HCT116 (cell line): ENCODE data around the gene SLC2A1.

Source experiments
- ATF3 ChIP-seq: IDR thresholded peaks from 2 replicates; pipeline ENCODE4 v1.6.1; 2012
- CEBPB ChIP-seq: IDR thresholded peaks from 2 replicates; pipeline ENCODE4 v1.6.1; 2012; ENCODE audit warnings: low read depth
- CTCF ChIP-seq, 3 experiments: fragments of 200-600 bp in 1 of 3; sonication (generic) in 1 of 3; IDR thresholded peaks in 2 of 3; conservative IDR thresholded peaks in 1 of 3; 2 replicates each; pipeline ENCODE4 v1.5.1; 2012 to 2017; ENCODE audit warnings: low read depth in 2 of 3, low read length in 2 of 3, antibody characterized with exemption in 1 of 3, borderline replicate concordance in 1 of 3, control low read depth in 1 of 3, mild to moderate bottlenecking in 1 of 3, mixed read lengths in 1 of 3, mixed run types in 1 of 3, moderate library complexity in 1 of 3; ENCODE audit not compliant: insufficient read depth in 1 of 3
- EGR1 ChIP-seq: IDR thresholded peaks from 2 replicates; pipeline ENCODE4 v1.6.1; 2012; ENCODE audit warnings: low read depth
- EZH2 ChIP-seq: fragments of 200-600 bp; sonication (generic); IDR thresholded peaks from 2 replicates; pipeline ENCODE4 v1.6.1; 2017; ENCODE audit warnings: antibody characterized with exemption, mixed run types
- EZH2phosphoT487 ChIP-seq: fragments of 200-600 bp; IDR thresholded peaks from 2 replicates; pipeline ENCODE4 v1.6.1; 2018; ENCODE audit warnings: antibody characterized with exemption, borderline replicate concordance
- POLR2A ChIP-seq: IDR thresholded peaks from 2 replicates; pipeline ENCODE4 v1.7.0; 2011; ENCODE audit warnings: borderline replicate concordance; ENCODE audit not compliant: insufficient read depth, insufficient read length; ENCODE audit errors: extremely low read depth
- POLR2AphosphoS5 ChIP-seq: IDR thresholded peaks from 2 replicates; pipeline ENCODE4 v1.6.1; 2011; ENCODE audit warnings: mild to moderate bottlenecking, low read depth, low read length, moderate library complexity
- RAD21 ChIP-seq: IDR thresholded peaks from 2 replicates; pipeline ENCODE4 v1.6.1; 2012; ENCODE audit warnings: low read depth, mild to moderate bottlenecking
- REST ChIP-seq: IDR thresholded peaks from 2 replicates; pipeline ENCODE4 v1.6.1; 2012; ENCODE audit warnings: low read depth
- SIN3A ChIP-seq: IDR thresholded peaks from 2 replicates; pipeline ENCODE4 v1.6.1; 2012; ENCODE audit warnings: low read depth
- ZNF274 ChIP-seq: fragments of 200-500 bp; sonication (Bioruptor generic); IDR thresholded peaks from 2 replicates; pipeline ENCODE4 v1.6.1; 2014; ENCODE audit warnings: mild to moderate bottlenecking, low read depth, low read length, inconsistent platforms

- TF ChIP-seq POLR2A, result no peak
- no peak for TF ChIP-seq REST
- 0 out of 2 replicates have a peak, but pooled peaks have one; percentile 7 for TF ChIP-seq POLR2AphosphoS5
- no peak for TF ChIP-seq EZH2phosphoT487
- no peak for TF ChIP-seq RAD21
- no peak for TF ChIP-seq ZNF274
- TF ChIP-seq EGR1, result no peak
- no peak for TF ChIP-seq CTCF (IDR thresholded peaks at IDR 0.05 in 2 of 3, conservative IDR thresholded peaks at IDR 0.05 in 1 of 3; ENCODE audit: borderline replicate concordance in 1 of 3, insufficient read depth in 1 of 3, low read depth in 2 of 3, low read length in 2 of 3)
- no peak for TF ChIP-seq EZH2
- no peak for TF ChIP-seq SIN3A
- no peak for TF ChIP-seq ATF3
- no peak for TF ChIP-seq CEBPB
Measured at GRCh38 chr1:42955311-42956063, 3.2 kb downstream of the SLC2A1 start.
